ENCODE measurements around the gene SSRP1.
"Not testable (repeated sequence)": the region's sequence is repeated elsewhere in the genome, so short reads cannot be mapped to it uniquely, and the experiment has no call there.

GRCh38 chr11:57296205-57296604, 39.5 kb downstream of the SSRP1 start:
- TF ChIP-seq POLR2AphosphoS5 (IDR thresholded peaks at IDR 0.05; ENCODE audit: borderline replicate concordance, low read depth, low read length); EZH2 (IDR thresholded peaks at IDR 0.05): not testable (repeated sequence)

All from SK-N-MC (cell line).